Prostate gland (tissue), 2 donors: Measurements from ENCODE around the gene PSD4. TPM values are rescaled to one million over a fixed set of nuclear protein-coding genes. Genes with fewer than 3 reads are reported as not detected.

Experiments used
- DNase-seq: peaks from one replicate; pipeline ENCODE4 v3.0.0-alpha.2; 2019; ENCODE audit warnings: low spot score
- H3K27ac ChIP-seq, 2 donors: fragments of 200-600 bp; sonication (generic); 2 replicates each; pipeline ENCODE4 v1.5.1; 2017 to 2019
- H3K27me3 ChIP-seq: fragments of 200-600 bp; sonication (generic); replicated peaks from 2 replicates; pipeline ENCODE4 v1.5.1; 2019; ENCODE audit not compliant: insufficient read depth
- H3K36me3 ChIP-seq, 2 donors: fragments of 200-600 bp; sonication (generic); 1 replicate in 1 of 2; 2 replicates in 1 of 2; pipeline versions ENCODE4 v1.5.1 to v1.8.1; 2017 to 2019
- H3K4me1 ChIP-seq: fragments of 200-600 bp; sonication (generic); replicated peaks from 2 replicates; pipeline ENCODE4 v1.5.1; 2019
- H3K4me3 ChIP-seq, 2 donors: fragments of 200-600 bp; sonication (generic); 2 replicates each; pipeline ENCODE4 v1.5.1; 2017 to 2019
- H3K9me3 ChIP-seq: fragments of 200-600 bp; sonication (generic); 2 replicates; pipeline ENCODE4 v1.5.1; 2017
- CTCF ChIP-seq, 4 experiments: fragments of 200-600 bp in 2 of 4; fragments of 450-650 bp in 2 of 4; sonication (generic) in 2 of 4; IDR thresholded peaks; 1 replicate in 3 of 4; 2 replicates in 1 of 4; pipeline ENCODE4 v1.5.1; 2016 to 2019; ENCODE audit warnings: antibody characterized with exemption in 4 of 4, mild to moderate bottlenecking in 2 of 4, moderate library complexity in 2 of 4
- POLR2A ChIP-seq: fragments of 450-650 bp; IDR thresholded peaks from one replicate; pipeline ENCODE4 v1.6.1; 2016; ENCODE audit warnings: antibody characterized with exemption, mild to moderate bottlenecking
- POLR2AphosphoS5 ChIP-seq: sonication (generic); formaldehyde crosslinking; IDR thresholded peaks from one replicate; pipeline ENCODE4 v1.6.1; 2017; ENCODE audit warnings: antibody characterized with exemption
- WGBS: methylation state at CpG from one replicate; pipeline ENCODE4 v1.1.5; 2018; 5-methylcytosine and 5-hydroxymethylcytosine counted together
- intact Hi-C: fragments of 100-400 bp; cut with DNase I; formaldehyde crosslinking; loops from one replicate; pipeline ENCODE4 v1.14.2; 2022
- total RNA-seq, 2 donors: library from RNA; depleted of rRNA; stranded (reverse); fragments of >200 nt; gene quantifications; one replicate each; pipeline ENCODE4 v1.1.0, GENCODE V29; 2016

Gene PSD4
- total RNA-seq, 2 donors from 2014 or later = 139 to 221 TPM

GRCh38 chr2:113197347-113198047, 23.7 kb downstream of the PSD4 start:
- Histone ChIP-seq H3K27ac (no peak overlapping the region), H3K4me1 (peaks cover 3% of the 10 kb centered on the region), H3K36me3 (no peaks in the 10 kb centered on the region), H3K4me3 (no peak overlapping the region), H3K9me3 (no peaks in the 10 kb centered on the region), H3K27me3 (no peaks in the 10 kb centered on the region)
- intact Hi-C loops = loop anchor here (5.0 kb wide), 2 partner anchors 50 to 60 kb away; no protein-coding TSS in a partner anchor
- DNase-seq = no peak
- 90% methylated on average over 17 of the region's 17 CpGs for WGBS
- no peak for TF ChIP-seq POLR2A
- no peak for TF ChIP-seq CTCF (IDR thresholded peaks at IDR 0.05)
- TF ChIP-seq POLR2AphosphoS5 = no peak

GRCh38 chr2:113198048-113198789, 24.4 kb downstream of the PSD4 start:
- Histone ChIP-seq H3K4me3 (peak overlapping the region; percentile 45 to 56), H3K27me3 (no peaks in the 10 kb centered on the region), H3K4me1 (peaks cover 3% of the 10 kb centered on the region), H3K36me3 (no peaks in the 10 kb centered on the region), H3K9me3 (no peaks in the 10 kb centered on the region), H3K27ac (peak overlapping the region; percentile 84 to 89)
- TF ChIP-seq POLR2A (no peak), CTCF (IDR thresholded peaks at IDR 0.05) (no peak), POLR2AphosphoS5 (no peak)
- whole genome bisulfite sequencing = 55% methylated on average over 32 of the region's 32 CpGs
- intact Hi-C loops = loop anchor here (5.0 kb wide), 2 partner anchors 49 to 61 kb away; no protein-coding TSS in a partner anchor
- DNase-seq = peak; percentile 14

GRCh38 chr2:113198790-113199612, 25.2 kb downstream of the PSD4 start:
- peak; percentile 76 for DNase-seq
- H3K27ac ChIP-seq = peak overlapping the region; percentile 84 to 89
- intact Hi-C loops = loop anchor here (5.0 kb wide), 2 partner anchors 48 to 62 kb away; no protein-coding TSS in a partner anchor
- no peaks in the 10 kb centered on the region for H3K9me3 ChIP-seq
- TF ChIP-seq POLR2AphosphoS5 = no peak
- TF ChIP-seq POLR2A = peak; percentile 33
- peak; percentile 77 to 98 (median 96) for TF ChIP-seq CTCF (IDR thresholded peaks at IDR 0.05)
- H3K4me3 ChIP-seq = peak overlapping the region; percentile 45 to 56
- H3K4me1 ChIP-seq = peaks cover 3% of the 10 kb centered on the region
- no peaks in the 10 kb centered on the region for H3K36me3 ChIP-seq
- WGBS = under 1% methylated on average over 49 of the region's 79 CpGs
- no peaks in the 10 kb centered on the region for H3K27me3 ChIP-seq

GRCh38 chr2:113200236-113200635, 26.5 kb downstream of the PSD4 start:
- intact Hi-C loops = loop anchor here (5.0 kb wide), 1 partner anchor 172 kb away; no protein-coding TSS in a partner anchor
- WGBS = 95% methylated on average over 4 of the region's 4 CpGs
- Histone ChIP-seq H3K27me3 (no peaks in the 10 kb centered on the region), H3K27ac (no peak overlapping the region), H3K4me1 (peaks cover 3% of the 10 kb centered on the region), H3K4me3 (no peak overlapping the region), H3K9me3 (no peaks in the 10 kb centered on the region), H3K36me3 (no peaks in the 10 kb centered on the region)
- no peak for DNase-seq
- TF ChIP-seq POLR2AphosphoS5 (no peak), POLR2A (no peak), CTCF (IDR thresholded peaks at IDR 0.05) (no peak)
